NCI-H2029 treated with DMSO at 0.1 percent for 48 hours (cell line): ENCODE measurements around the gene KDR.

ENCODE experiments used
- DNase-seq: peaks from one replicate; lab custom pipeline; 2025; lab: John Stamatoyannopoulos, UW

Gene KDR

DNA sequence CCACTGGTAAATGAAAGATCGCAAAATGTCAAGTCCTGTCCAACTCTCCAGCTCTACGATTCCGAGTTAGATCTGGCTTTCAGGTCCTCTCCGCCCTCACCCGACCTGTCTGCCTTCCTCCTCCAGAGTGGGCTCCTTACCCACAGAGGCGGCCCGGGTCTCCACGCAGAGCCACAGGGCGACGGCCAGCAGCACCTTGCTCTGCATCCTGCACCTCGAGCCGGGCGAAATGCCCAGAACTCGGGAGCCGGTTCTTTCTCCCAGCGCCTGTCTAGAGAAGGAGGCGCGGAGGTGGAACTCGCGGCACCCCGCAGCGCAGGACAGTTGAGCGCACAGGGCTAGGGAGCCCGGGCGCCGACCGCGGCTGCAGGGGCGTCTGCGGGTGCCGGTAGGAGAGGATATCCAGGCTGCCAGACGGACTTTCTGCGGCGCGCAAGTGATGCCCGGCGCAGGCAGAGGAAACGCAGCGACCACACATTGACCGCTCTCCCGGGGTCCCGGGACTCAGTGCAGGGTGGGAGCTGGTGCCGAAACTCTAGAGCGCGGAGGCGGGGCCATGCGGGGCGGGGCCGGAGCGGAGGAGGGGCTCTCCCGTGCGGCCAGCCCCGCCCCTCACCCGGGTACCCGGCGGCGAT, at the start of gene KDR:
Gene KDR (minus strand): TSS at position 509 of the 635 bp plus-strand sequence. CDS start 302 bp downstream, at position 207.
- DNase-seq = no peak

DNA sequence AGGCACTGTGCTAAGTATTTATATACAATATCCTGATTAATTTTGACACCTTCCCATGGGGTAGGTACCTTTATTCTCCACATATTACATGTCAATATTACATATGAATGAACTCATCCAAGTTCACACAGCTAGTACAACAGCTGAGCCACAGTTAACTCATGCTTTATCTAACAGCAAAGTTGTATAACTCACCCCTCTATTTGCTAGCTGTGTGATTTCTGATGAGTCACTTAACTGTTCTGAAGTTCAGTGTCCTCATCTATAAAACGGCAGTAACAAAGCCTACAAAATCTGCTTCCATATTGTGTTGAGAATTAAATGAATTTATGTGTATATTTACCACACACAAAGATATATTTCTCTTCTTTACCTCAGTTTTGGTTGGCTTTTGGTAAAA, 48.2 kb upstream of the KDR start:
- DNase-seq = no peak

DNA sequence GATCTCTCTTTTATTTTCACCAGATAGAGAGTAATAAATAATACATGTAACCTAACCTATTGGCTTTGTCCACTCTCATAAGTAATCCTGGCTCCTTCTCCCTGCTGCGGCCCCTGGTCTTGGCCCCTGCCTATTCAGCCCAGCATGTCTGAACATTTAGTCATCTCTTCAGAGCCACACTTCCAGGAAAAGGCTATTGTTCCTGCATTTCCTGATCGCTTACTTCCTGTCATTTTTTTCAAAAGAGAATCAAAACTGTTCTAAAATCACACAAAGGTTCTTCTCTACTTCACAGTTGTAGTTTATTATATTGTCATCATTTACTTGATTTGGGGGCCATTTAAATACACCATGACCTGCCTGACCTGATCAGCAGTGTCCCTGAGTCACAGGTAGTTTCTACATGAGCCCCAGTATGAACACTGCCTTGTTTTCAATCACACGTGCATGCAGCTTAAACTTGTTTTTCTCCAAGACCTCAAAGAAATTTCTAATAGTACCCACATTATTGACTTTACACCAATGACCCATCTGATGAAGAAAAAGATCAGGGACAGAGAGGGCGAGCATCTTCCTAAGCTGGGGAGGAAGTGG, 47.4 kb upstream of the KDR start:
- no peak for DNase-seq

DNA sequence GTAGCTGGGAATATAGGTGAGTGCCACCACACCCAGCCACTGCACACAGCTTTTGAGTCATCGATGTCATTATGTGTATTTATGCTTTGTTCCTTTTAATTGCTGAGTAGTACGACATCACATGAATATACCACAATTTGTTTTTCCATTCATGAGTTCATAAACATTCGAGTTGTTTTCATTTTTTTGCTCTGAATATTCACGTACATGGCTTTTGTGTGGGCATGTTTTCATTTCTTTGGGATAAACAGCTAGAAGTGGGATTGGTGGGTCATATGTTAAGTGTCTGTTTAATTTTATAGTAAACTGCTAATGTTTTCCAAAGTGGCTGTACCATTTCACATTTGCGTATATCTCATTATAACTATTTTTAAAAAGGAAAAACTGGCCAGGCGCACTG, 45.1 kb upstream of the KDR start:
- DNase-seq = no peak

DNA sequence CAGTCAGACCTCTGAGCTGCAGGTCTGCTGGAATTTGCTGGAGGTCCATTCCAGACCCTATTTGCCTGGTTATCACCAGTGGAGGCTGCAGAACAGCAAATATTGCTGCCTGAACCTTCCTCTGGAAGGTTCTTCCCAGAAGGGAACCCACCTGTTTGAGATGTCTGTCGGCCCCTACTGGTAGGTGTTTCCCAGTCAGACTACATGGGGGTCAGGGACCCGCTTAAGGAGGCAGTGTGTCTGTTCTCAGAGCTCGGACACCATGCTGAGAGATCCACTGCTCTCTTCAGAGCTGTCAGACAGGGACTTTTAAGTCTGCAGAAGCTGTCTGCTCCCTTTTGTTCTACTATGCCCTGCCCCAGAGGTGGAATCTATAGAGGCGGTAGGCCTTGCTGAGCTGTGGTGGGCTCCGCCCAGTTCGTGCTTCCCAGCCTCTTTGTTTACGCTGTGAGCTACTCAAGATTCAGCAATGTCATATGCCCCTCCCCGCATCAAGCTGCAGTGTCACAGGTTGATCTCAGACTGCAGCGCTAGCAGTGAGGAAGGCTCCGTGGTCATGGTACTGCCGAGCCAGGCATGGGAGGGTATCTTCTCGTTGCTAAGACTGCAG, 44.1 kb upstream of the KDR start:
- no peak for DNase-seq

DNA sequence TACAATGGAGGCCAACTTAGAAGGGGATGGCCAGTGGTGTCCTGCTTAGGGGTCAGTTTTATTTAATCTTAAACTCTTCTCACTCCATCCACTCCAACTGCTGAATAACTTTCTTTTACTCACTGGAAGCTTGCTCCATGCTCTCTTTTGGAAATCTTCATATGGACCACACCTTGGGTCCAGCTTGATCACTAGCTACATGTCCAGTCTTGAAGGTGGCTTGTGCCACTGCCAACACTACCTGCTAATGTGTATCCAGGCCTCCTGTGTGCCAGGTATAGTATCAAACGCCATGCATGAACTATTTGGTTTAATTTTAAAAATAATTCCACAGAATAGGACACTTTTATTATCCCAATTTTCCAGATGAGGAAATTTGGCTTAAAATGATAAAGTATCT, 37.0 kb upstream of the KDR start:
- no peak for DNase-seq

DNA sequence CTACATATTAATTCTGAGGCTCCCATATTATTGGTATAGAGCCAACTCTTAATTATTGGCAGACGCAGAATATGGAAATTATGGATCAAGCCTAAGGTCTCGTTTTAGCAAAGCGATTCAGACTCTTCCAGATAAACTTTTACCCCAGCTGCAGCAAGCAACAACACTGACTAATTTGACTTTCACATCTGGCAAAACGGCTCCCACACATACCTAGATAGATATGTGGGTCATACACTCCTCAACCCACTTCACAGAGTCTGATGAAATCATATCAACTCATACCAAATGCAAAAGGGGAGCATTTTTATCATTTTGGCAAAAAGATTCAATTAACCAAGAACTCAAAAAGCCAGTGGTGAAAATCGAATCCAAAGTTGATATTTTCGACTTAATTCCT, 36.3 kb upstream of the KDR start:
- no peak for DNase-seq

DNA sequence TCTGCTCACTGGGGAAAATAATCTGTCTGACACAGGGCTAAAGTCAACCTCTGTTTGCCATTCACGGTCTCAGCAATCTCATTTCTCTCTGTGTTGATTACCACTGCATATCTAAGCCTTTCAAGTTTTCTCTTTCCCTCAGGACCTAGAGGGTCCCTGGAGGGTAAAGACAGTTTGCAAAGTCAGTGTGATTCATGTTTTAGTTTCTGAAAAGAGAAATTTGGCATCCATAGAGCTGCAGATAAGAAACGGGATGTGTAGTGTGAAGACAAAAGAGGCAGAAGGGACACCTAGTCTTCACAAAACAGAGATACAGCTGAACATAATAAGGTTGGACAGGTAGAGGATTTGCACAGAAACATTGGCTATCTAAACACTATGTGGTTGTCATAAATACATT, 34.5 kb upstream of the KDR start:
- no peak for DNase-seq

DNA sequence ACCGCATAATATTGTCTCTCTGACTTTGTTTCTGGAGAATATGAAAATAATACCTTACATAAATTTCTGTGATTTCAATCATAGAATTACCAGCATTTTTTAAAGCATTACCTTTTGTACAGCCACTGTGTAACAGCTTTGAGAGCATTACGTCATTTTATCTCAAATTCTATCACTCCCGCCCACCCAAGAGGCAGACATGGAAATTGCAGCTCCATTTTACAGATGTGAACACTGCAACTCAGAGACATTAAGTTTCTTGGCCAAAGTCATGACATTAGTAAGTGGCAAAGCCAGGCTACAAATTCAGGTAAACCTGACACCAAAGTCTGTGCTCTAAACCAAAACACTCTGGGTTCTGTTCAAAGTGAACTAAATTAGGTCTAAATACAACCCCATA, 33.6 kb upstream of the KDR start:
- DNase-seq = no peak

DNA sequence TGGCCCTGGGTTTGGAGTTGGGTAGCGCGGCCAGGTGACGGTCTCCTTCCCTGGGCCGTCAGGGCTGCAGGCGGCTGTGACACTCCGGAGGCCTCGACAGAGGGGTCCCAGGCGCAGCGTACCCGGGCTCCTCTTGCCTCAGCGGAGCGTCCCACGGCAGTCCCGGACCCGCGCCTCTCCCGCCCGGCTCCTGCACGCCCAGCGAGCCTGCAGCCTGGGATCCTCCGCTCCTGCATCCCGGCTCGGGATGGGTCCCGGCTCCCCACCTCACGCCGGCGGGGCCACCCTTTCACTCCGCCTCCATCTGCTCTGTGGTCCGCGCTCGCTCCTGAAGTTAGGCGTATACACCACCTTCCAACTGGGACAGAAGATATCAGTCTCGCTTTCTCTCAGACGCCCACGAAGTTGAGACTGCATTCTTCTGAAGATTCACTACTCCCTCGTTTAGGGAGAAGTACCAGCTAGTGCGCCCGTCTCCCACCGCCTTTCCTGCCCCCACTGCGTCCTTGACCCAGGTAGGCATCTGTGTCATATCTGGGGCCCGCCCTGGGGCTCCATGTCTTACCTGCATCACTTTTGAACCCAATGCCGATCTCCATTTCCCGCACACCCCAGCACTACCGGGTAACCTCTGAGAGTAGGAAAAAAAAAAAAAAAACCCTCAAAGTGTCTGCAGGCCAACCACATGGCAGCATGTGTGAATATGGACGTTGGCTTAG, 32.3 kb upstream of the KDR start:
- no peak for DNase-seq

DNA sequence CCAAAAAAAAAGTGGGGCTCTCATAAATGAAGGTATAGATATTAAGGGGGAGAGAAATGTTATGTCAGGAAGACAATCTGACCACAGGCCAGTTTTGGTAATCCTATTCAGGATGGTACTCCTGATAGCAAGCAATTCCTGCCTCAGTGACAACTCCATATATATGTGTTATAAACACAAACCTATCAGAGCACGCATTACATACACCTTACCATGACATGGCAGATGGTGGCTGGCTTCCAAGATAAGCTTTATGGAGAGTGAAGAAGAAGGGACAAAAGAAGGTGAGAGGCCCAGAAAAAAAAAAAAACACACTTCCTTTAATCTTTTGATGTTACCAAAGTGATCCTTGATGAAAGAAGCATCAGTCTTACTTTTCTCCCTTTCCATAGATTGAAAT, 29.5 kb upstream of the KDR start:
- peak; percentile 3 for DNase-seq

DNA sequence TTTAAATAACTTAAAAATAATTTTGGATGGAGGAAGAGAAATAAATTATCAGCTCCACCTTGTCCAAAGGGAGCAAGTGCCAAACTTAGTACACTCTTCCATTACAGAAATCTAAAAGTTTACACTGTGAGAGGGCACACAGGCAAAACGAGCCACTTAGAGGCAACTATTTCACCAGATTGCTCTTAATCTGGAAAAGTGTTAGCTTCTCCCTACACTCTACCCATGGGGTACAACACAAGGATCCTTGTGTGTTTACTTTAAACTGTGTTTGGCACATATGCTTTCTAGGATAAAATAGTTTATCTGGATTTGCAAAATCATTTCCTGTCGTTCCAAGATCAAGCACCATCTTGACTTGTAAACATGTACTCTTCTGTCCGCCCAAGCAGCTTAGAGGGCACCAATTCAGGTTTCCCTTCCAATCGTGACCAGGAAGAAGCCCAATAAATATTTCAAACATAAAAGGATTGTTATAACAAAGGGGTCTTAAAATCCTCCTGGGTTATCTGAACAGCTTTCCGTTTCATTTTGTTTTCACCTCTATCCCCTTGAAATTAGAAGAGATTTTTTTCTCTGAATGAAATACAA, 29.0 kb upstream of the KDR start:
- no peak for DNase-seq

DNA sequence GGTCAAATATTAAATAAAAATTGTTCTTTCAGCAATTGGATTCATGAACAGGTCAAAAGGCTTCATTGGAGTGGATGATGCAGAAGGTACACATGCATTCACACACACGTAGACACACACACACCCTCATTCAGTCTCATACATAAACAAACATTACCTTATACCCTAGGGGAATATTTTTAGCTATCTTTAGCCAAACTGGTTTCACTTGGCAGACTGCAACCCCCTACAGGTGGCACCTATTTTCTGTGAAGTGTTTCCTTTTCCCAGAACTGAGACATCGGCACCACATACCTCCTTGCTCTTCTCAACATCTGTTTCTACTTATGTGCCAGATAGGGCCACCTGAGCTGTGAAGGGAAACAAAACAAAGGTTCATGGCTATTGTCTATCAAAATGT, 18.5 kb upstream of the KDR start:
- peak; percentile 89 for DNase-seq

DNA sequence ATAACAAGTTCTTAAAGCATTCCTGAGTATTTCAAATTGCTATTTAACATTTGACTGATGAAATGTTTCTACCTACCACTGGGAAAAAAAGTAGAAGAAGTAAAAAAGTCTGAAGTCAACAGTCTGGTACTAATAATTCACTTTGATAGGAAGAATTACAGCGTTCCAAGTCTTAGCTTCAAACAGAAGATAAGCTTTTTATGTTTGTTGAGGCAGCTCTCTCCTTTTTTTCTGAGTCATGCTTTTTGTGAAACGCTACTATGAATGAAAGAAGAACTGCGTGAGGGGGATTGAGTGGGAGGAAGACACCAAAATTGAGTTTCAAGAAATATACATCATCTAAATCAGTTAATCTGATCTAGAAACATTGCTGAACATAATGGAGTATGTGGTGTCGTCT, 13.0 kb upstream of the KDR start:
- DNase-seq = no peak

DNA sequence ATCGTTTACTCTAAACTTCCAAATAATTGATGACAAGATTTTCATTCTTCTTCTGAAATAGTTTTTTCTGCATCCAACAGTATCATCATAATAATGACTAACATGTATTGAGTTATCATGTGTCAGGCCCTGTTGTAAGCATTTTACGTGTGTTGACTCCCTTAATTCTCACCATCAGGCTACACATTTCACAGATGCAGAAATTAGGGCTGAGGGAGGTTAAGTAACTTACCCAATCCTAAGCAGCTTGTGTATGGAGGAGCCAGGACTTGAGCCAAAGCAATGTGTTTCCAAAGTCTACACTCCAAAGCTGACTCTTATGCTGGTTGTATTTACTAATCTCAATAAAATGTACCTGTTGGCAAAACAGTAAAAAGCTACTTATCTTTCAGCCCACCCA, 11.2 kb upstream of the KDR start:
- DNase-seq = no peak

DNA sequence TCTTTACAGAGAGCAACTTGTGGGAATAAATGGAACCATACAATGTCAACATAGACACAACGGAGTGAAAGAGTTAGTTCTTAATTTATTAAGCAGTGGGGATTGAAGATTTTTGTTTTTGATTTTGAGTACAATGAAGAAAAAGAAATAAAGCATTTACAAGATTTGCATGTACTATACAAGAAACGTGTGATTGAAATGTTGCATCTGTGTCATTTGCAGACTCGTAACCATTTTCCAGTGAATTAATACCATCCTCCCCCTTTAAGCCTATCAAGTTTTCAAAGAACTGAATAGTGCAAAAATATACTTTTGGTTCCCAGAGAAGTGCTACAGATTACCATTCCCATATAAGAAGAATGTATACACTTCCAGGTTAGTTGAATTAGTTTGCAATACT, 8.6 kb upstream of the KDR start:
- no peak for DNase-seq

DNA sequence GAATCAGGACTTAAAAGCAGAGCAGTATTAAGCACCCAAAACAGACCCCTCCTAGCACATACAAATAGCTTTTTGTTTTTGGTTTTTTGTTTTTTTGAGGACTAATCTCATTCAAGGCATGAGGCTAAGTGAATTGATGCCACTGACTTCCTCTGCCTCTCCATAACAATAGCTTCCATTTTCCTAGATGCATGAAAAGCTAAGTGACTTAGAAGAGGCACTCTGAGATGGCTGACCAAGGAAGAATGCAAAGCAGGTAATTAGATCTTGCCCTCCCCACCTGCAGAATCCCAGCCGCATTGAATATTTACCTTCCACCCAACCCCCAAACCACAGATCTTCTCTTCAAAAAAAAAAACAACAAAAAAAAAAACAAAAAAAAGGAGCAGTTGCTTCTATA, 7.4 kb upstream of the KDR start:
- DNase-seq = no peak

DNA sequence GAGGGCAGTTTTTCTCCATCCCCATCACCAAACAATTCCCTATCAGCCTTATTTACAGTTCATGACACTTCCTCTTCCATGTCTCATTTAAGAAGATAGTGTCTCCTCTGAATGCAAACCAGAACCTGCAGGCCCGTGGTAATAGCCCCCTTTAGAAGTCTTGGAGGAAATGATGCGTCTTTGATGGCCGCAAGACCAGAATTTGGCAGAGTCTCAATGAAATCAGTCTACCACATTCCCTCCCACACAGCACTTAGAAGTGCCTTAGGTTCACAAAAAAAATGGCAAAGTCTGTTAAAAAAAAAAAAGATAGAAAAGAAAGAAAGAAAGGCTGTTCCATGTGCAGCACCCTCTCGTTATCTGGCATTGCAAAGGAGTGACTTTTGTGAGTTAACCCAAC, 2.1 kb upstream of the KDR start:
- DNase-seq = no peak

DNA sequence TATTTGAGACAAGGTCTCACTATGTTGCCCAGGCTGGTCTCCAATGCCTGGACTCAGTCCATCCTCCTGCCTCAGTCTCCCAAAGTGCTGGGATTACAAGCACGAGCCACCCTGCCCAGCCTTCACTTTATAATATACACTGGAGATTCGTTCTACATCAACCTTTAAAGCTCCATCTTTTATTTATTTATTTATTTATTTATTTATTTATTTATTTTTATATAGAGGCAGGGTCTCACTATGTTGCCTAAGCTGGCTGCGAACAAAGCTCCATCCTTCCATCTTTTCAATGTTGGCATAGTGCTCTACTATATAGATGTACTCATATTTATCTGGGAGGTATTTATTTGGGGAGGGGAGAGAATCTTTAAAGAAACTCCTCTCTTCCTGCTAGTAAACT, 1.7 kb upstream of the KDR start:
- DNase-seq = no peak

DNA sequence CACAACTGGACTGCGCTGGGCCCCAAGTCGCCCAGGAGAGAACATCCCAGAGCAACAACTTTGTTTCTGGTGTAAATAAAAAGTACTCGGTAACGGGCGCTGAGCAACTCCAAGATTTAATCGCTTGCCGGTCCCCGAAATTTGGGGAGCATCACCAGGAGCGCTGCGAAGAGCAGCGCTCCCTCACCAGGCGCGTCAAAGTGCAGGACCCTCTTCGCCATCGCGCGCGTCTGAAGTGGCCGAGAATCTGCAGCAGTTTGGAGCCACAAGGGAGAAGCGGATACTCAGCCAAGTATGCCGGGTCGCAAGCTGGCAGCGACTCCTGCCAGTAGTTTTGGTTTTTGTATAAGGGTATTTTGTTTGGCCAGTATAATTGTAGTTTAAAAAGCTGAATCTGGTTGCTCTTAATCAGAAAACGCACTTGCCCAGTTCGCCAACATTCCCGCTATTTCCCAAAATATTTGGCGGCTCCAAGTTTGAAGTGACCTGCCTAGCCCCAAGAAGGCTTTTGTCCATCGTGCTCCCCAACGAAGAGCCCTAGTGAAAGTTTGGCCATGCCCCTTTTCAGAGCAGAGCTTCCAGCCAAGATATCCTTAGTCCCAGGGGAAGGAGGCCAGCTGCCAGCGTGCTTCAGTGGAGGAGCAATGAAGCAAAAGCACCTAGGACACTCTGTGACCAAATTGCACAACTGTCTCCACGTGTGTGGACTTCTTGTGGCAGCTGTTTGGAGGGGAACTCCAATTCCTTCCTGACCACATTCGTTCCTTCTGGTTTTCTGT, 557 bp upstream of the KDR start:
- DNase-seq = no peak

DNA sequence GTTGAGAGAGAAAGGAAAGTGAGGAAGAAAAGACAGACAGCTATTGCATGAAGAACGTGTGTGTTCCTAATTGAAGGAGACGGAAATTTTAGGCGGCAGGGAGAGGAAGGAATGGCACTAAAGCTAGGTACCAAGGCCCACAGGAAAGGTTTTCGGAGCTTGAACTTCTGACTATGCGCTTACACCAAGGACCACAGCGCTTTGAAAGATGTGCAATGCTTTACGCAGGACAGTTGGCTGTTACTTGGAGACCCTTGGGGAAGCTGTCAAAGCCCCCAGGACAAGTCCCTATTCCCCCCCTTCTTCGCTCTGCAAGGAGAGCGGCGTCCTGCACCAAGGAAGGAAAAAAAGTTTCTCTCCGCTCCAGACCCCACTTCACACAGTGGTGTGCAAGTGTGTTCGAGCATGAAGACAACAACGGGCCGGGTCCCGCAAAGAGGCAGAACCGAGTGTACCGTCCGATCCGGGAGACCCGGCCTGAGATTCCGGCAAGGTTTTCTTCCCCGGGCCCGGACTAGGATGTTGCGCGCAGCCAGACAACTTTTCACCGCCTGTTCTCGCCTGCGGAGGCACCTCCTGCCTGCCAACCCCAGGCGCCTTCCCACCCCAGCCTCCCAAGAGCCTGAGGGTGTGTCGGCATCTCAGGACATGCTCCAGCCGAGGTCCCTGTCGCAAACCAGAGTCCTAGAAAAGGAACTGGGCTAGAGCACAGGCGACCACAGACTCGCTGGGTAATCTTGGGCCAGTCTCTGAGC, 896 bp downstream of the KDR start:
- no peak for DNase-seq
